Measurements from ENCODE around the gene AJUBA.
"Not testable (repeated sequence)": the region's sequence is repeated elsewhere in the genome, so short reads cannot be mapped to it uniquely, and the experiment has no call there.

AJUBA gene

DNA sequence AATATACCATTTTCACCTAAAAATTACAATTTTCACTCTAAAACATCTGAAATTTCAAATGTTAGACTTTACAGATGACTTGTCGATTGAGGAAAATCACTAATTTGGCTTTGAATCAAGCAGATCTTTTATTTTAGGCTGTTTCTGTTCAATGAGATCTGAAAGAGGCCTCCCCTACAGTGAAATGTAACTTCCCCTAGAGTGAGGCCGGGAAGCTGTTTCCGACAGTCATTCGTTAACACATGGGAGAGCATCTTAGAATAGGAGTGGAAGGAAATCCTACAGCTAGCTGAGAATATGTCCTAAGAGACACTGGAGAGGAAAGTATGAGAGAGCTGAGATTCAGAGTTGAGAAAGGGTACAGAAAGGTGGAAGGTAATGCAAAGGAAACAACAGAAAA is 33.3 kb upstream of the AJUBA start:
- no peak overlapping the region for H3K4me3 ChIP-seq (ENCODE audit: low read depth, low read length)
- TF ChIP-seq, protein P1, sequence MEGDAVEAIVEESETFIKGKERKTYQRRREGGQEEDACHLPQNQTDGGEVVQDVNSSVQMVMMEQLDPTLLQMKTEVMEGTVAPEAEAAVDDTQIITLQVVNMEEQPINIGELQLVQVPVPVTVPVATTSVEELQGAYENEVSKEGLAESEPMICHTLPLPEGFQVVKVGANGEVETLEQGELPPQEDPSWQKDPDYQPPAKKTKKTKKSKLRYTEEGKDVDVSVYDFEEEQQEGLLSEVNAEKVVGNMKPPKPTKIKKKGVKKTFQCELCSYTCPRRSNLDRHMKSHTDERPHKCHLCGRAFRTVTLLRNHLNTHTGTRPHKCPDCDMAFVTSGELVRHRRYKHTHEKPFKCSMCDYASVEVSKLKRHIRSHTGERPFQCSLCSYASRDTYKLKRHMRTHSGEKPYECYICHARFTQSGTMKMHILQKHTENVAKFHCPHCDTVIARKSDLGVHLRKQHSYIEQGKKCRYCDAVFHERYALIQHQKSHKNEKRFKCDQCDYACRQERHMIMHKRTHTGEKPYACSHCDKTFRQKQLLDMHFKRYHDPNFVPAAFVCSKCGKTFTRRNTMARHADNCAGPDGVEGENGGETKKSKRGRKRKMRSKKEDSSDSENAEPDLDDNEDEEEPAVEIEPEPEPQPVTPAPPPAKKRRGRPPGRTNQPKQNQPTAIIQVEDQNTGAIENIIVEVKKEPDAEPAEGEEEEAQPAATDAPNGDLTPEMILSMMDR (IDR thresholded peaks at IDR 0.05; ENCODE audit: borderline replicate concordance, insufficient read depth, low read depth, low read length) = no peak

DNA sequence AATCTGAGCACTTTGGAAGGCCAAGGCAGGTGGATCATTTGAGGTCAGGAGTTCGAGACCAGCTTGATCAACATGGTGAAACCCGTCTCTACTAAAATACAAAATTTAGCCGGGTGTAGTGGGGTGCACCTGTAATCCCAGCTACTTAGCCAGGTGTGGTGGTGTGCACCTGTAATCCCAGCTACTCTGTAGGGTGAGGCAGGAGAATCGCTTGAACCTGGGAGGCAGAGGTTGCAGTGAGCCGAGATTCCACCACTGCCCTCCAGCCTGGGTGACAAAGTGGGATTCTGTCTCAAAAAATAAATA is 31.4 kb upstream of the AJUBA start:
- H3K4me3 ChIP-seq (ENCODE audit: low read depth, low read length) = not testable (repeated sequence)

DNA sequence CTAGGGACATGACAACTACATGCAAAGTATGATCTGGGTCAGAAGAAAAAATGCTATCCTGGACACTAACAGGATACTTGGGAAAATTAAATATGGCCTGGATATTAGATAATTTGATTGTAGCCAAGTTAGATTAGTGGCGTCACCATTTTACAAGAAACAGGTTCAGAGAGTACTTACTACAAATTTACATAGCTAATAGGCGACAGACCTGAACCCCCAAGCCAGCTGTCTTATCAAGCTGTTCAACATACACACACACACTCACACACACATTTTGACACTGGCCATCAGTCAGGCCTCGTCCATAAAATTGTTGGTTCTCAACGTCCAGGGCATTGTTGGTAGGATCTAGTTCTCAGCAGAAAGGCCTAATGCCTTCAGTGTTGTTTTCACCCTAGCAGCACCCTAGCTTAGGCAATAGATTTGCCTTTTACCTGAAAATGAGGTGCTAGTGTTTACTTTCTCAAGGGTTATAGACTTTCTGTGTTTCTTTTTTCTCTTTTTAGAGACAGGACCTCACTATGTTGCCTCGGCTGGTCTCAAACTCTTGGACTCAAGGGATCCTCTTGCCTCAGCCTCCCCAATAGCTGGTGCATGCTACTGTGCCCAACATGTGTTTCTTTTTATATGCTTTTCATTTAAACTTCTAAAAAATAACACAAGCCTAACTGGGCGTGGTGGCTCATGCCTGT is 30.9 kb upstream of the AJUBA start:
- no peak overlapping the region for H3K4me3 ChIP-seq (ENCODE audit: low read depth, low read length)
- TF ChIP-seq, protein P1 (IDR thresholded peaks at IDR 0.05; ENCODE audit: borderline replicate concordance, insufficient read depth, low read depth, low read length) = no peak

DNA sequence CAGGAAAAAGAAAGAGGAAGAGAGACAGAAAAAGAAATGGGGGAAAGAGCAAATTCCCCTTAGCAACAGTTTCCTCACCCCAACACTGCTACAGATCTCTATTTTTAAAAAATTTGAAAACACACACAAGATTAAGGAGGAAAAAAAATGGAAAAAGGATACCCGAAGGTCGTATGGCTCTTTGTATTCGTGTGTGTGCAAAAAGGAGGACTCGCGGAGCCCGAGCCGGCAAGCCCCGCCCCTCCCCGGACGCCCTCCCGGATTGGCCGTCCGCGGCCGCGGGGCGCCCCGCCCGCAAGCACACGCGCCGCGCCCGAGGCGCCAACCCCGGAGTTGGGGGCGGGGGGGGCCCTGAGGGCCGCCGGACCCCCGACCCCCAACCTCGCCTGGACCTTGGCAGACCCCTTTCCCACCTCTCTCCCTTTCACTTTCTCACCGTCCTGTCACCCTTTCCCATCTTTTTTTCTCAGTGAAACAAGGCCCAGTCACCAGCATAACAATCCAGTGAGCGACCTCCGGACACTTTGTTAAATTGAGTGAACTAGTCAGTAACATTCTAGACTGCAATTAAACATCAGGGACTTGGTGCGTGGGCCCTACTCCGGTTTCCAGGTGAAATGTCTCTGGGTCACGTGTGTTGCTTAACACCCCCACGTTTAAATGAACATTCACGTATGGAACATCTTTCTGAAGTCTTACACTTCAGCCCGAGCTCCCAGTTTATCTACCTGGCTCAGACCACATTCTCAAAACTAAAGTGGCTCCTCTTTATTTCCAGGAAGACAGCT is 27.8 kb upstream of the AJUBA start, which contains the start of gene C14orf93:
C14orf93 (minus strand) TSS at position 205 of the 788 bp plus-strand sequence. CDS start 11,120 bp downstream, outside the sequence.
- H3K4me3 ChIP-seq (ENCODE audit: low read depth, low read length) = peak within 1 kb of the TSS; percentile 37
- TF ChIP-seq, protein P1 (IDR thresholded peaks at IDR 0.05; ENCODE audit: borderline replicate concordance, insufficient read depth, low read depth, low read length) = no peak

DNA sequence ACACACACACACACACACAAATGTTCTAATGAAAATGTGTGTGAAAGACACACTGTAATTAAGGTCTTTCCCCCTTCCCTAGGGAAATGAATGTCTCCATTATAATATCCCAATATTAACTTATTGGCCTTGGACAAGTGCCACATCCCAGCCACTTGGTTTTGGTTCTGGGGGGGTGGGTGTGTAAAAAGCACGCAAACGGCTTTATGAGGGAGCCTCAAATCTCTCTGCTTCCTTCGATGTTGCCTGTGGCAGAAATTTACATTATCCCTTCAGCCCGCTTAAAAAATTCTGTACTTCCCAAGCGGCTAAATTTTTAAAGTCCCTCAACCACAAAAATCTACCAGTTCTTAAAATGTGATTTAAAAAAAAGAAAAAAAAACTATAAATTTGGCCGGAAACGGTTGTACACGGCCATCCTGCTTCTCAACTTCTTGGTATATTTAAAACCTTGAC is 27.2 kb upstream of the AJUBA start:
- TF ChIP-seq, protein P1 (IDR thresholded peaks at IDR 0.05; ENCODE audit: borderline replicate concordance, insufficient read depth, low read depth, low read length) = no peak
- peak overlapping the region; percentile 32 for H3K4me3 ChIP-seq (ENCODE audit: low read depth, low read length)

DNA sequence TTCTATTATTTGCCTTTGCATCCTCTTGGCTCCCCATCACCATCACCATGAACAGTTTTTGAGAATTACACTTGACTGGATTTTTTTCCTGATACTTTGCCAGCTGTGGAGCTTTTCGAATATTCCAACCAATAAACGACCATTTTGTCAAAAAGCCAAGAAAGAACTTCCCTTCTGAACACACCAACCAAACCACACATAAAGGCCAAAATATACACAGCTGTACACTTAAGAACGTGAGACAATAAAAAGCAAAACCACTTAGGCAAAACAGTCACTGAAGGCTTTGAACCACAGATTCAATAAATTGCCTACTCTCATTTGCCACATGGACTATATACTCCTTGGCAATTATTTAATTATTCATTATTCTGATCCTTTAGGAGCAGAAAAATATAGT is 26.5 kb upstream of the AJUBA start:
- H3K4me3 ChIP-seq (ENCODE audit: low read depth, low read length) = no peak overlapping the region
- TF ChIP-seq, protein P1 (IDR thresholded peaks at IDR 0.05; ENCODE audit: borderline replicate concordance, insufficient read depth, low read depth, low read length) = no peak

DNA sequence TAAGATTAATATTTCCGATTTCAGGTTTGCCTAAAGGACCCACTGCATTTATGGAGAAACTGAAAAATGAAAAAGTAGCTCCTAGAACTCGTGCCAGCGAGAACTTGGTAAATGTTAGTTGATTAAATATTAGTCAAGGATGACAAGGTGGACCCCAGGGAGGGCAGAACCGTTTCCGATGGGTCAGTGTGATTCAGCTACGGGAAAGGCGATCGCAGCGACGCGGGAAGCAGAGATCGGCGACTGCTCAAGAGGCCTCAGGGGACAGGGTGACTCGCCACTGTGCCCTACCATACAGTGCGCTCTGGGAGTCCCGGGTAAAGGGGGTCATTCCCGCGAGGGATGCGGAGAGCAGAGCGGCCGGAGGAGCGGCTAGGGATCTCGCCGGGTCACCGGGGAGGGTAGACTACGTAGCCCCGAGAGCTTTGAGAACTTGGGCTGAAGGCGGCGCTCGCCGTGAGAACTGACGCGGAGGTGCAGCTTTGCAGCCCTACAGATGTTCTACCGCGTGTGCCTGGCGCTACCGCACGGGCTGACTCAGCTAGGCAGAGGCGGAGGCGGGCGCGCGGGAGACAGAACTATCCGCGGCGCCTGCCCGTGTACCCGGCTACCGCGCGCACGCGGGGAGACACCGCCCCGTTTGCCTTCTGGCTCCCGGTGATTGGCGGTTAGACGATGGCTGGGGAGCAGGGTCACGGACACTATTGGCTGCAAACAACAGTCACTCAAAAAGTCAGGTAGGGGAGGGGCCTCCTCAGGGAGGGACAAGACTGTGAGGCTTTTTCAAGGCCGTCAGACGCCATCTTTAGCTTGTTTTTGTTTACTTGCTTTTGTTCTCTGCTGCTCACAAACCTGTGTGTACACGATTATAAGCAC is 24.4 kb upstream of the AJUBA start:
- TF ChIP-seq, protein P1 (IDR thresholded peaks at IDR 0.05; ENCODE audit: borderline replicate concordance, insufficient read depth, low read depth, low read length) = no peak
- peak overlapping the region; percentile 57 for H3K4me3 ChIP-seq (ENCODE audit: low read depth, low read length)
